ENCODE measurements around the gene SCN2B. TPM values are rescaled to one million over a fixed set of nuclear protein-coding genes. Genes with fewer than 3 reads are reported as not detected.

The SCN2B gene
- total RNA-seq, 1 donor from 2014 or later = 0.12 TPM

DNA sequence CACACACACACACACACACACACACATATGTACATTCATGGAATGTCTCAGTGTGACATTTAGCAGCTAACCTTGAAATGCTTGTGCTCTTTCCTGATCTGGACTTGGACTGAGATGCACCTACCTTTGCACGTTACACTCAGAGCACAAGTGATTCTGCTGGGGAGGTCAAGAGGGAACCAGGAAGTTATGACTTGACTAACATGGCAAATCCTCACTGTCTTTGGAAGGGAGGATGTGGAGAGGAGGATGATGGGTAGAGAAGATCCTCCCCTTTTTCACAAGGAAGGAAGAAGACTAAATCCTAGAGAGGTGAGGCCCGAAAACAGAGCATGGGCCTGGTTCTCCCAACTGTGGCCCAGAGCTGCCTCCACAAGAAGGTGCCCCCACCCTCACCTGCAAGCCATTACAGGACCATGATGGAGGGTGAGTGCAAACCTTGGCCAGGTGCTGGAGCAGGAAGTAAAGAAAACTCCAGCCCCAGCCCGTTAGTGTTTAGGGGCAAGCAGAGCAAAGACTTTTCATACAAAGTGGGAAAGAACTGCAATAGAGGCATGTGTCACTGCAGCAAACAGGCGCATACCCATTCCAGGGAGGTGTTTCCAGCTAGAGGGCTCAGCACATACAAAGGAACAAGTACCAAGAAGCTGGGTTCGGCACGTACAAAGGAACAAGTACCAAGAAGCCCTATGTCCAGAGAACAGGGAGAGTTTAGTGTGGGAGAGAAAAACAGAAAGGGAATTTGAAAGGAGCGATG, 50.2 kb downstream of the SCN2B start:
- TF ChIP-seq, protein P1, sequence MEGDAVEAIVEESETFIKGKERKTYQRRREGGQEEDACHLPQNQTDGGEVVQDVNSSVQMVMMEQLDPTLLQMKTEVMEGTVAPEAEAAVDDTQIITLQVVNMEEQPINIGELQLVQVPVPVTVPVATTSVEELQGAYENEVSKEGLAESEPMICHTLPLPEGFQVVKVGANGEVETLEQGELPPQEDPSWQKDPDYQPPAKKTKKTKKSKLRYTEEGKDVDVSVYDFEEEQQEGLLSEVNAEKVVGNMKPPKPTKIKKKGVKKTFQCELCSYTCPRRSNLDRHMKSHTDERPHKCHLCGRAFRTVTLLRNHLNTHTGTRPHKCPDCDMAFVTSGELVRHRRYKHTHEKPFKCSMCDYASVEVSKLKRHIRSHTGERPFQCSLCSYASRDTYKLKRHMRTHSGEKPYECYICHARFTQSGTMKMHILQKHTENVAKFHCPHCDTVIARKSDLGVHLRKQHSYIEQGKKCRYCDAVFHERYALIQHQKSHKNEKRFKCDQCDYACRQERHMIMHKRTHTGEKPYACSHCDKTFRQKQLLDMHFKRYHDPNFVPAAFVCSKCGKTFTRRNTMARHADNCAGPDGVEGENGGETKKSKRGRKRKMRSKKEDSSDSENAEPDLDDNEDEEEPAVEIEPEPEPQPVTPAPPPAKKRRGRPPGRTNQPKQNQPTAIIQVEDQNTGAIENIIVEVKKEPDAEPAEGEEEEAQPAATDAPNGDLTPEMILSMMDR (IDR thresholded peaks at IDR 0.05) = no peak
- peak; percentile 6 for DNase-seq (ENCODE audit: low spot score)
- H3K4me1 Mint-ChIP-seq (ENCODE audit: low read depth) = peaks cover 7% of the 10 kb centered on the region
- H3K4me3 Mint-ChIP-seq (ENCODE audit: unreplicated experiment) = no peak overlapping the region
- peaks cover 26% of the 10 kb centered on the region for H3K27me3 Mint-ChIP-seq (ENCODE audit: low read depth)
- no peaks in the 10 kb centered on the region for H3K36me3 Mint-ChIP-seq (ENCODE audit: low read depth)
- H3K9me3 Mint-ChIP-seq (ENCODE audit: low read depth) = no peaks in the 10 kb centered on the region
- no peak overlapping the region for H3K27ac Mint-ChIP-seq (ENCODE audit: unreplicated experiment)

DNA sequence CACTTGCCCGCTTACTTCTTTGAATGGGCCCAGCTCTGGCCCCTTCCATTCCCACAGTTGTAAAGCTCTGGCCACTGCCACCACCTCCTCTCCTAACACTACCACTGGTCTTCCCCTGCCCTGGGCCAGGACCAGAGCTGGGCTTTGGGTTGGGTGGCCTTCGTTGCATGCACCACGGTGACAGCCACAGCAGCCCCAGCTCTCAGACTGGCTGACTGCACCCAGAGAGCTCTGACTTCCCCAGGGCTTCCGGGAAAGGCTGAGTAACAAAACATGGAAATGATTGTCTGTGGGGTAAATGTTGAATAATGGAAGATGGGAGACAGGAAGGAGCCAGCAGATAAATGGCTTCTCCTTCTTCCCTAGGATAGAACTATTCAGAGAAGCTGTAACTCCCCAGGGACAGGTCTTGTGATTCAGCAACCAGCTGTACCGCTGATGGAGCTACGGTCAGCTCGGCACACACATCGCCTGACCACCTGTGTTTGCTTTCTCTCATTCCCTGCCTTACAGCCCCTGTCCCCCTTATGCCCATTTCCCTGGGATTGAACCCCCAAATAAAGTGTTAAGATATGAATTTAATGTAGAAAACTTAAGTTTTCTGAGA, 51.4 kb downstream of the SCN2B start:
- H3K9me3 Mint-ChIP-seq (ENCODE audit: low read depth) = peaks cover 6% of the 10 kb centered on the region
- TF ChIP-seq, protein P1 (IDR thresholded peaks at IDR 0.05) = no peak
- peak; percentile 36 for DNase-seq (ENCODE audit: low spot score)
- H3K4me3 Mint-ChIP-seq (ENCODE audit: unreplicated experiment) = no peak overlapping the region
- H3K27me3 Mint-ChIP-seq (ENCODE audit: low read depth) = peaks cover 21% of the 10 kb centered on the region
- peaks cover 3% of the 10 kb centered on the region for H3K36me3 Mint-ChIP-seq (ENCODE audit: low read depth)
- H3K27ac Mint-ChIP-seq (ENCODE audit: unreplicated experiment) = no peak overlapping the region
- H3K4me1 Mint-ChIP-seq (ENCODE audit: low read depth) = peaks cover 7% of the 10 kb centered on the region

- no peak for DNase-seq (ENCODE audit: low spot score)
- Mint-ChIP-seq H3K4me3 (ENCODE audit: unreplicated experiment) (no peak overlapping the region), H3K9me3 (ENCODE audit: low read depth) (peaks cover 6% of the 10 kb centered on the region), H3K4me1 (ENCODE audit: low read depth) (no peaks in the 10 kb centered on the region), H3K27ac (ENCODE audit: unreplicated experiment) (no peak overlapping the region), H3K27me3 (ENCODE audit: low read depth) (peaks cover 27% of the 10 kb centered on the region), H3K36me3 (ENCODE audit: low read depth) (peaks cover 3% of the 10 kb centered on the region)
- TF ChIP-seq, protein P1 (IDR thresholded peaks at IDR 0.05) = no peak
Observed at GRCh38 chr11:118120793-118121192, 55.6 kb downstream of the SCN2B start.

DNA sequence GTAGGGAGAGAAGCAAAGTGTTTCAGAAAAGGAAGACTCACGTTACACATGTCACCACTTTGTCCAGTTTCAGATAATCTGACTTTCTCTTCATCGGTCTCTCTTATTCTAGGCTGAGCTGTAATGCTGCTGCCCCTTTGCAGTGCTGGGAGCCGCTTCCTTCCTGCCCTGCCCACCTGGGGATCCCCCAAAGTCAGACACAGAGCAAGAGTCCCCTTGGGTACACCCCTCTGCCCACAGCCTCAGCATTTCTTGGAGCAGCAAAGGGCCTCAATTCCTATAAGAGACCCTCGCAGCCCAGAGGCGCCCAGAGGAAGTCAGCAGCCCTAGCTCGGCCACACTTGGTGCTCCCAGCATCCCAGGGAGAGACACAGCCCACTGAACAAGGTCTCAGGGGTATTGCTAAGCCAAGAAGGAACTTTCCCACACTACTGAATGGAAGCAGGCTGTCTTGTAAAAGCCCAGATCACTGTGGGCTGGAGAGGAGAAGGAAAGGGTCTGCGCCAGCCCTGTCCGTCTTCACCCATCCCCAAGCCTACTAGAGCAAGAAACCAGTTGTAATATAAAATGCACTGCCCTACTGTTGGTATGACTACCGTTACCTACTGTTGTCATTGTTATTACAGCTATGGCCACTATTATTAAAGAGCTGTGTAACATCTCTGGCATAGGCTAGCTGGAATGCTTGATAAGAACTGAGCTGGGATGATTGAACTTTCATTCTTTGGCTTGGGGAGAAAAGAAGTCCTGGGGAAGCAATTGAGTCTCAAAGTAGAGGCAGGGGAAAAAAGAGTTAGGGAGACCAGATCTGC, 58.4 kb downstream of the SCN2B start:
- H3K4me3 Mint-ChIP-seq (ENCODE audit: unreplicated experiment) = no peak overlapping the region
- H3K4me1 Mint-ChIP-seq (ENCODE audit: low read depth) = no peaks in the 10 kb centered on the region
- peak; percentile 51 for DNase-seq (ENCODE audit: low spot score)
- no peak overlapping the region for H3K27ac Mint-ChIP-seq (ENCODE audit: unreplicated experiment)
- H3K27me3 Mint-ChIP-seq (ENCODE audit: low read depth) = peaks cover 41% of the 10 kb centered on the region
- TF ChIP-seq, protein P1 (IDR thresholded peaks at IDR 0.05) = no peak
- peaks cover 3% of the 10 kb centered on the region for H3K36me3 Mint-ChIP-seq (ENCODE audit: low read depth)
- peaks cover 6% of the 10 kb centered on the region for H3K9me3 Mint-ChIP-seq (ENCODE audit: low read depth)

DNA sequence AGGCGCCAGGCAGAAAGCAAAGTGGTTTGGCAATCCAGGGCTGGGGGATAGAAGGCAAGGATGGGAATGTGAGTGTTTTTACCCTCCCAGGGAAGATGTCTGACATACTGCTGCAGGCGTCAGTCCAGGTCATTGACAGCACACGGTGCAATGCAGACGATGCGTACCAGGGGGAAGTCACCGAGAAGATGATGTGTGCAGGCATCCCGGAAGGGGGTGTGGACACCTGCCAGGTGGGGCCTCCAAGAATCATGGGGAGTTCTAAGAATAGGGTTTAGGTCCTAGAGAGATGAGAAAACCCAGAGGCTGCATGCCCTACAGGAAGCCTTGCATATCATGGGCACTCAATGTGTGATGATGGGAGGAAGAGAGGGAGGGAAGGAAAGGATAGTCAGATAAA, 61.4 kb downstream of the SCN2B start:
- DNase-seq (ENCODE audit: low spot score) = no peak
- Mint-ChIP-seq H3K4me1 (ENCODE audit: low read depth) (no peaks in the 10 kb centered on the region), H3K4me3 (ENCODE audit: unreplicated experiment) (no peak overlapping the region)

More for the DNA sequence above, 61.4 kb downstream of the SCN2B start:
- H3K36me3 Mint-ChIP-seq (ENCODE audit: low read depth) = no peaks in the 10 kb centered on the region
- H3K9me3 Mint-ChIP-seq (ENCODE audit: low read depth) = no peaks in the 10 kb centered on the region
- TF ChIP-seq, protein P1 (IDR thresholded peaks at IDR 0.05) = no peak
- H3K27ac Mint-ChIP-seq (ENCODE audit: unreplicated experiment) = no peak overlapping the region
- H3K27me3 Mint-ChIP-seq (ENCODE audit: low read depth) = peaks cover 43% of the 10 kb centered on the region

All from chondrocyte (in vitro differentiated cells).